GM12878 (cell line): ENCODE results near the gene NXN. TPM values are rescaled to one million over a fixed set of nuclear protein-coding genes. Genes with fewer than 3 reads are reported as not detected.

ENCODE experiments used
- ATAC-seq: fragments of 200-7000 bp; cut with Tn5 transposase; 3 replicates; pipeline ENCODE4 v1.9.1; 2020; ENCODE audit warnings: mild to moderate bottlenecking, moderate library complexity
- BruUV-seq: library from RNA; stranded (reverse); fragments of 400-500 nt; replicated peaks from 2 replicates; lab custom pipeline; 2021; lab: Mats Ljungman, UMichigan
- CTCF ChIA-PET: fragments of 300-600 bp; sonication (Branson Sonifier 250); formaldehyde crosslinking; extraction: SDS; loops from one replicate; lab custom pipeline; 2021; ENCODE audit warnings: inconsistent platforms; lab: Yijun Ruan, JAX
- POLR2A ChIA-PET: fragments of 350-600 bp; formaldehyde crosslinking; extraction: SDS; loops from one replicate; lab custom pipeline; 2021; ENCODE audit warnings: inconsistent platforms; lab: Charles Lee
- RAD21 ChIA-PET: fragments of 300-600 bp; sonication (Branson Sonifier 250); formaldehyde crosslinking; loops from one replicate; lab custom pipeline; 2023; ENCODE audit warnings: antibody characterized with exemption; ENCODE audit not compliant: unreplicated experiment; lab: Charles Lee
- SMC1A ChIA-PET: fragments of 300-600 bp; sonication (Branson Sonifier 250); formaldehyde crosslinking; loops from one replicate; lab custom pipeline; 2023; ENCODE audit not compliant: unreplicated experiment, uncharacterized antibody; lab: Charles Lee
- DNase-seq: peaks from one replicate; pipeline ENCODE4 v3.0.0-alpha.2; 2011; ENCODE audit warnings: low read depth, low spot score
- FAIRE-seq: peaks from 3 replicates; lab custom pipeline; 2011; peaks lifted over from hg19 to GRCh38; lab: Jason Lieb, UNC
- H2AFZ ChIP-seq: 2 replicates; pipeline ENCODE4 v1.6.0; 2011; ENCODE audit warnings: low read depth, low read length, control low read depth; ENCODE audit not compliant: control insufficient read depth
- H3K27ac ChIP-seq: 2 replicates; pipeline ENCODE4 v1.5.1; 2011; ENCODE audit warnings: control low read depth; ENCODE audit not compliant: control insufficient read depth, insufficient read depth
- H3K27me3 ChIP-seq, 2 experiments: replicated peaks in 1 of 2; 2 replicates each; pipeline versions ENCODE4 v1.6.0 to v1.6.1; 2011; ENCODE audit warnings: low read length in 1 of 2; ENCODE audit not compliant: control insufficient read depth in 2 of 2, insufficient read depth in 2 of 2
- H3K36me3 ChIP-seq, 2 experiments: 2 replicates each; pipeline ENCODE4 v1.5.1; 2011; ENCODE audit warnings: low read length in 1 of 2; ENCODE audit not compliant: control insufficient read depth in 2 of 2, insufficient read depth in 2 of 2
- H3K4me1 ChIP-seq: 2 replicates; pipeline ENCODE4 v1.6.1; 2011; ENCODE audit warnings: mild to moderate bottlenecking, low read length, moderate library complexity, mixed read lengths; ENCODE audit not compliant: control insufficient read depth, insufficient read depth
- H3K4me2 ChIP-seq: 2 replicates; pipeline ENCODE4 v1.6.0; 2011; ENCODE audit warnings: control low read depth; ENCODE audit not compliant: control insufficient read depth, insufficient read depth
- H3K4me3 ChIP-seq: fragments of 200-600 bp; sonication (generic); 2 replicates; pipeline ENCODE4 v1.5.1; 2016
- H3K79me2 ChIP-seq: 2 replicates; pipeline ENCODE4 v1.6.0; 2011; ENCODE audit warnings: low read length; ENCODE audit not compliant: control insufficient read depth, insufficient read depth
- H3K9ac ChIP-seq: 2 replicates; pipeline ENCODE4 v1.8.0; 2011; ENCODE audit warnings: low read length, control low read depth, mixed read lengths; ENCODE audit not compliant: control insufficient read depth, insufficient read depth
- H3K9me3 ChIP-seq: replicated peaks from 3 replicates; pipeline ENCODE4 v1.5.1; 2011; ENCODE audit warnings: mild to moderate bottlenecking, low read length; ENCODE audit not compliant: control insufficient read depth, insufficient read depth
- H4K20me1 ChIP-seq: 2 replicates; pipeline ENCODE4 v1.6.0; 2011; ENCODE audit not compliant: control insufficient read depth, insufficient read depth
- CBFB ChIP-seq: IDR thresholded peaks from 2 replicates; pipeline ENCODE4 v1.6.1; 2016; ENCODE audit warnings: antibody characterized with exemption, low read depth
- EZH2 ChIP-seq: IDR thresholded peaks from 2 replicates; pipeline ENCODE4 v1.6.1; 2012; ENCODE audit warnings: low read depth, mild to moderate bottlenecking, control low read depth, inconsistent platforms, low read length, borderline replicate concordance; ENCODE audit not compliant: control insufficient read depth
- JUND ChIP-seq: IDR thresholded peaks from 2 replicates; pipeline ENCODE4 v1.6.1; 2012; ENCODE audit warnings: low read depth, mild to moderate bottlenecking, low read length, improper control_type of control experiment, moderate library complexity
- MTA2 ChIP-seq: fragments of 450-650 bp; IDR thresholded peaks from 2 replicates; pipeline ENCODE4 v1.6.1; 2016; ENCODE audit warnings: low read depth, mild to moderate bottlenecking, moderate library complexity
- POU2F2 ChIP-seq: IDR thresholded peaks from 3 replicates; pipeline ENCODE4 v1.6.1; 2011; ENCODE audit warnings: low read depth, mild to moderate bottlenecking, low read length, borderline replicate concordance
- RAD51 ChIP-seq: fragments of 450-650 bp; IDR thresholded peaks from 2 replicates; pipeline ENCODE4 v1.6.1; 2016; ENCODE audit warnings: moderate library complexity, mild to moderate bottlenecking, inconsistent platforms
- SMAD1 ChIP-seq: fragments of 450-650 bp; IDR thresholded peaks from 2 replicates; pipeline ENCODE4 v1.6.1; 2018; ENCODE audit warnings: mild to moderate bottlenecking, low read depth; ENCODE audit not compliant: partially characterized antibody
- SREBF2 ChIP-seq: IDR thresholded peaks from 2 replicates; pipeline ENCODE4 v1.6.1; 2012; ENCODE audit warnings: mild to moderate bottlenecking, low read length
- SRF ChIP-seq, 2 experiments: IDR thresholded peaks; 2 replicates each; pipeline ENCODE4 v1.6.1; 2011; ENCODE audit warnings: low read depth in 2 of 2, low read length in 2 of 2, mild to moderate bottlenecking in 1 of 2, moderate library complexity in 1 of 2
- ZNF592 ChIP-seq: fragments of 450-650 bp; IDR thresholded peaks from 2 replicates; pipeline ENCODE4 v1.6.1; 2017; ENCODE audit warnings: mild to moderate bottlenecking, moderate library complexity
- WGBS: methylation state at CpG from one replicate; pipeline ENCODE4 v1.1.6; 2016; ENCODE audit warnings: low lambda C conversion rate; ENCODE audit not compliant: insufficient replicate concordance, insufficient coverage; ENCODE audit errors: missing lambda C conversion rate; 5-methylcytosine and 5-hydroxymethylcytosine counted together
- in situ Hi-C: fragments of 300-500 bp; cut with MboI; formaldehyde crosslinking; loops from 9 replicates; pipeline ENCODE4 v1.14.3; 2018; ENCODE audit warnings: mixed read lengths
- intact Hi-C: fragments of 100-400 bp; cut with micrococcal nuclease; formaldehyde crosslinking; loops from one replicate; pipeline ENCODE4 v1.14.2; 2022; ENCODE audit not compliant: unreplicated experiment
- polyA plus RNA-seq, 11 experiments: library from polyadenylated mRNA; depleted of rRNA in 4 of 11; unstranded in 6 of 11; stranded (reverse) in 5 of 11; fragments of >200 nt; fragmentation: Nextera tagmentation in 4 of 11; fragmentation: Illumina TruSeq in 1 of 11; extraction: Ambion mirVana in 4 of 11; extraction: Trizol in 1 of 11; gene quantifications; 1 replicate in 1 of 11; 2 replicates in 10 of 11; pipeline versions ENCODE4 v1.2.1 to v1.2.3, GENCODE V29; 2011 to 2016; ENCODE audit warnings: inconsistent platforms in 2 of 11, missing spikeins in 2 of 11, low read depth in 1 of 11
- total RNA-seq, 4 experiments: library from RNA; depleted of rRNA in 3 of 4; stranded (reverse); fragments of >200 nt in 3 of 4; fragmentation: Illumina TruSeq in 1 of 4; extraction: Trizol in 1 of 4; gene quantifications; 2 replicates each; pipeline versions ENCODE4 v1.2.1 to v1.2.3, GENCODE V29; 2013 to 2021
- TF ChIP-seq, protein P1 (sequence below): fragments of 450-650 bp; IDR thresholded peaks from 2 replicates; pipeline ENCODE4 v1.6.1; 2016; ENCODE audit warnings: mild to moderate bottlenecking, moderate library complexity, borderline replicate concordance
- TF ChIP-seq, protein P2 (sequence below): IDR thresholded peaks from 2 replicates; pipeline ENCODE4 v1.6.1; 2012; ENCODE audit warnings: low read depth, low read length, improper control_type of control experiment

NXN gene
- total and polyA plus RNA-seq, 10 of the 15 experiments (the other 5 are each of a cell fraction or from before 2014, with no cell fraction given), result 0.04 to 1.2 (median 0.30) TPM

DNA sequence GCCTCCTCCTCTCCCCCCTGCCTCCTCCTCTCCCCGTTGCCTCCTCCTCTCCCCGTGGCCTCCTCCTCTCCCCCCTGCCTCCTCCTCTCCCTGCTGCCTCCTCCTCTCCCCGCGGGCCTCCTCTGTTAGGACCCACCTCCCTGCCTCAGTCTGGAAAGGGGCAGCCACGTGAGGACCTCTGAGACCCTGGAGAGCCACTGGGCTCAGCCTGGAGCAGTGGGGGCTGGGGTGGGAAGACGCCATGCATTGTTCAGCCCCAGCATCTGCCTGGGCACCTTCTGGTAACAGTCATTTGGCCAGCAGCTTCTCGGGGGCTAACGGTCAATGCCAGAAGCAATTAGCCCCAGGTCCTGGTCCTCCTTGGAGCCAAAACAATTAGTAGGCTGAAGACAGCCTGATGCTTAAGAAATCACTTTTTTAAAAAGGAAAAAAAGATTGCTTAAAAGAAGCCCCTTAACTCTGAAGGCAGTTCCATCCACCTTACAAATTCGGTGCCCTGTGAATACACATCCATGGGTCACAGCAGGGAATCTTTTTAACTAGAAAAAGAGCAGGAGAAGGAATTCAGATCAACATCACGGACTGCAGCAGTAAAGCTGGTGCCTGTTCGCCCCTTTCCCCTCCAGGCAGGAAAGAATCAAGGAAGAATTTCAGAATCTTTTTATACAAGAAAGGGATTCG, 29.8 kb downstream of the NXN start:
- in situ Hi-C loops (no loop called here), intact Hi-C loops (no loop called here)
- no peak overlapping the region for H2AFZ ChIP-seq
- H4K20me1 ChIP-seq, result no peaks in the 10 kb centered on the region
- no peak overlapping the region for H3K9ac ChIP-seq
- no peak for TF ChIP-seq CBFB
- no peak for TF ChIP-seq SRF (IDR thresholded peaks at IDR 0.05; ENCODE audit: low read depth in 2 of 2, low read length in 2 of 2)
- TF ChIP-seq SREBF2, result no peak
- no peak for TF ChIP-seq RAD51
- TF ChIP-seq EZH2, result no peak
- TF ChIP-seq ZNF592, result no peak
- TF ChIP-seq POU2F2, result no peak
- TF ChIP-seq JUND, result no peak
- TF ChIP-seq, protein P1, sequence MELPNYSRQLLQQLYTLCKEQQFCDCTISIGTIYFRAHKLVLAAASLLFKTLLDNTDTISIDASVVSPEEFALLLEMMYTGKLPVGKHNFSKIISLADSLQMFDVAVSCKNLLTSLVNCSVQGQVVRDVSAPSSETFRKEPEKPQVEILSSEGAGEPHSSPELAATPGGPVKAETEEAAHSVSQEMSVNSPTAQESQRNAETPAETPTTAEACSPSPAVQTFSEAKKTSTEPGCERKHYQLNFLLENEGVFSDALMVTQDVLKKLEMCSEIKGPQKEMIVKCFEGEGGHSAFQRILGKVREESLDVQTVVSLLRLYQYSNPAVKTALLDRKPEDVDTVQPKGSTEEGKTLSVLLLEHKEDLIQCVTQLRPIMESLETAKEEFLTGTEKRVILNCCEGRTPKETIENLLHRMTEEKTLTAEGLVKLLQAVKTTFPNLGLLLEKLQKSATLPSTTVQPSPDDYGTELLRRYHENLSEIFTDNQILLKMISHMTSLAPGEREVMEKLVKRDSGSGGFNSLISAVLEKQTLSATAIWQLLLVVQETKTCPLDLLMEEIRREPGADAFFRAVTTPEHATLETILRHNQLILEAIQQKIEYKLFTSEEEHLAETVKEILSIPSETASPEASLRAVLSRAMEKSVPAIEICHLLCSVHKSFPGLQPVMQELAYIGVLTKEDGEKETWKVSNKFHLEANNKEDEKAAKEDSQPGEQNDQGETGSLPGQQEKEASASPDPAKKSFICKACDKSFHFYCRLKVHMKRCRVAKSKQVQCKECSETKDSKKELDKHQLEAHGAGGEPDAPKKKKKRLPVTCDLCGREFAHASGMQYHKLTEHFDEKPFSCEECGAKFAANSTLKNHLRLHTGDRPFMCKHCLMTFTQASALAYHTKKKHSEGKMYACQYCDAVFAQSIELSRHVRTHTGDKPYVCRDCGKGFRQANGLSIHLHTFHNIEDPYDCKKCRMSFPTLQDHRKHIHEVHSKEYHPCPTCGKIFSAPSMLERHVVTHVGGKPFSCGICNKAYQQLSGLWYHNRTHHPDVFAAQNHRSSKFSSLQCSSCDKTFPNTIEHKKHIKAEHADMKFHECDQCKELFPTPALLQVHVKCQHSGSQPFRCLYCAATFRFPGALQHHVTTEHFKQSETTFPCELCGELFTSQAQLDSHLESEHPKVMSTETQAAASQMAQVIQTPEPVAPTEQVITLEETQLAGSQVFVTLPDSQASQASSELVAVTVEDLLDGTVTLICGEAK, result no peak
- TF ChIP-seq, protein P2, sequence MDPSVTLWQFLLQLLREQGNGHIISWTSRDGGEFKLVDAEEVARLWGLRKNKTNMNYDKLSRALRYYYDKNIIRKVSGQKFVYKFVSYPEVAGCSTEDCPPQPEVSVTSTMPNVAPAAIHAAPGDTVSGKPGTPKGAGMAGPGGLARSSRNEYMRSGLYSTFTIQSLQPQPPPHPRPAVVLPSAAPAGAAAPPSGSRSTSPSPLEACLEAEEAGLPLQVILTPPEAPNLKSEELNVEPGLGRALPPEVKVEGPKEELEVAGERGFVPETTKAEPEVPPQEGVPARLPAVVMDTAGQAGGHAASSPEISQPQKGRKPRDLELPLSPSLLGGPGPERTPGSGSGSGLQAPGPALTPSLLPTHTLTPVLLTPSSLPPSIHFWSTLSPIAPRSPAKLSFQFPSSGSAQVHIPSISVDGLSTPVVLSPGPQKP, result no peak
- TF ChIP-seq SMAD1, result no peak
- TF ChIP-seq MTA2, result no peak
- SMC1A ChIA-PET, result no interaction called here
- H3K4me2 ChIP-seq, result no peak overlapping the region
- RAD21 ChIA-PET, result no interaction called here
- H3K36me3 ChIP-seq, result no peaks in the 10 kb centered on the region
- DNase-seq (no peak), ATAC-seq (no peak), FAIRE-seq (no peak)
- CTCF ChIA-PET, result no interaction called here
- no peaks in the 10 kb centered on the region for H3K27me3 ChIP-seq
- H3K4me3 ChIP-seq, result no peak overlapping the region
- POLR2A ChIA-PET, result no interaction called here
- H3K27ac ChIP-seq, result no peak overlapping the region
- 24% methylated on average over 8 of the region's 12 CpGs for WGBS
- no peaks in the 10 kb centered on the region for H3K4me1 ChIP-seq
- no peaks in the 10 kb centered on the region for H3K79me2 ChIP-seq
- no peaks in the 10 kb centered on the region; the same call in 2 of the 3 replicates for H3K9me3 ChIP-seq
- no TSS peak for BruUV-seq
